AG10803 (cell line): ENCODE data around the gene ZNF276.

Source experiments
- DNase-seq: peaks from one replicate; pipeline ENCODE4 v3.0.0; 2010; ENCODE audit warnings: low read depth
- H3K4me3 ChIP-seq: 2 replicates; pipeline ENCODE4 v1.5.1; 2011; ENCODE audit warnings: mild to moderate bottlenecking, low read length, control low read depth
- TF ChIP-seq, protein P1 (sequence below): conservative IDR thresholded peaks from 2 replicates; pipeline ENCODE4 v1.5.1; 2011; ENCODE audit warnings: mild to moderate bottlenecking, low read length, control low read depth, inconsistent platforms

ZNF276 gene

DNA sequence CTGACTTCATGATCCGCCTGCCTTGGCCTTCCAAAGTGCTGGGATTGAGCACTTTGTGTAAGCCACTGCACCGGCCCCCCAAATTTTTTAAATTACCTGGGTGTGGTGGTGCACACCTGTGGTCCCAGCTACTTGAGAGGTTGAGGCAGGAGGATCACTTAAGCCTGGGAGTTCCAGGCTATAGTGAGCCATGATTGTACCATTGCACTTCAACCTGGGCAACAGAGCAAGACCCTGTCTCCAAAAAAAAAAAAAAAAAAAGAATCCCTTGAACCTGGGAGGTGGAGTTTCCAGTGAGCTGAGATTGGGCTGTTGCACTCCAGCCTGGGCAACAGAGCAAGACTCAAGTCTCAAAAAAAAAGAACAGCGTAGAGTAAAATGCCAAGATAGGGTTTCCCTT is 15.2 kb downstream of the ZNF276 start:
- DNase-seq, result no peak
- TF ChIP-seq, protein P1, sequence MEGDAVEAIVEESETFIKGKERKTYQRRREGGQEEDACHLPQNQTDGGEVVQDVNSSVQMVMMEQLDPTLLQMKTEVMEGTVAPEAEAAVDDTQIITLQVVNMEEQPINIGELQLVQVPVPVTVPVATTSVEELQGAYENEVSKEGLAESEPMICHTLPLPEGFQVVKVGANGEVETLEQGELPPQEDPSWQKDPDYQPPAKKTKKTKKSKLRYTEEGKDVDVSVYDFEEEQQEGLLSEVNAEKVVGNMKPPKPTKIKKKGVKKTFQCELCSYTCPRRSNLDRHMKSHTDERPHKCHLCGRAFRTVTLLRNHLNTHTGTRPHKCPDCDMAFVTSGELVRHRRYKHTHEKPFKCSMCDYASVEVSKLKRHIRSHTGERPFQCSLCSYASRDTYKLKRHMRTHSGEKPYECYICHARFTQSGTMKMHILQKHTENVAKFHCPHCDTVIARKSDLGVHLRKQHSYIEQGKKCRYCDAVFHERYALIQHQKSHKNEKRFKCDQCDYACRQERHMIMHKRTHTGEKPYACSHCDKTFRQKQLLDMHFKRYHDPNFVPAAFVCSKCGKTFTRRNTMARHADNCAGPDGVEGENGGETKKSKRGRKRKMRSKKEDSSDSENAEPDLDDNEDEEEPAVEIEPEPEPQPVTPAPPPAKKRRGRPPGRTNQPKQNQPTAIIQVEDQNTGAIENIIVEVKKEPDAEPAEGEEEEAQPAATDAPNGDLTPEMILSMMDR, result no peak
- H3K4me3 ChIP-seq, result no peak overlapping the region

DNA sequence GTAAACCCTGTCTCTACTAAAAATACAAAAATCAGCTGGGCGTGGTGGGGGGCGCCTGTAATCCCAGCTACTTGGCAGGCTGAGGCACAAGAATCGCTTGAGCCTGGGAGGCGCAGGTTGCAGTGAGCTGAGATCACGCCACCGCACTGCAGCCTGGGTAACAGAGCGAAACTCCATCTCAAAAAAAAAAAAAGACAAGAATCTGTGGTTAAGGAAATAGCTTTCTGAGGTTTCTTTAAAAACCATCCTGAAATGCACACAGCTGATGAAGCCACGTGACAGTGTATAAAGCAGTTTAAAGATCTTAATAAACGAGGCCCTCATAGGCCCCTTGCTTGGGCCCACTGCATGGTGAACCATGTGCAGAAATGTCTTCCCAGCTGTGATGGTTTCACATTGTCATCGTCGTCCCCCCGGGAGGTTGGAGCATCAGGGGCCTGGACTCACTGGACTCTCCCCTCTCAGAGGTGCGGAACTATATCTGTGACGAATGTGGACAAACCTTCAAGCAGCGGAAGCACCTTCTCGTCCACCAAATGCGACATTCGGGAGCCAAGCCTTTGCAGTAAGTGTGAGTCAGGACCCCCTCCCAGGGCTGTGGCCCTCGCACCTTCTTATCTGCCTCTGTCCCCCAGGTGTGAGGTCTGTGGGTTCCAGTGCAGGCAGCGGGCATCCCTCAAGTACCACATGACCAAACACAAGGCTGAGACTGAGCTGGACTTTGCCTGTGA is 16.2 kb downstream of the ZNF276 start:
- no peak overlapping the region for H3K4me3 ChIP-seq
- DNase-seq, result no peak
- TF ChIP-seq, protein P1, result no peak

DNA sequence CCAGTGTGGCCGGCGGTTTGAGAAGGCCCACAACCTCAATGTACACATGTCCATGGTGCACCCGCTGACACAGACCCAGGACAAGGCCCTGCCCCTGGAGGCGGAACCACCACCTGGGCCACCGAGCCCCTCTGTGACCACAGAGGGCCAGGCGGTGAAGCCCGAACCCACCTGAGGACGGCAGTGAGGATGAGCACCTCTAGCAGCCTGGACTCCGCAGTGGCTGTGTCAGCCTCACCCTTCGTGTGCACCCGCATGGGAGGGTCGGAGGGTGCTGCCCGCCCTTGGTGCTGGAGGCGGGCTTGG is 16.7 kb downstream of the ZNF276 start:
- no peak for DNase-seq
- no peak overlapping the region for H3K4me3 ChIP-seq
- TF ChIP-seq, protein P1, result no peak

DNA sequence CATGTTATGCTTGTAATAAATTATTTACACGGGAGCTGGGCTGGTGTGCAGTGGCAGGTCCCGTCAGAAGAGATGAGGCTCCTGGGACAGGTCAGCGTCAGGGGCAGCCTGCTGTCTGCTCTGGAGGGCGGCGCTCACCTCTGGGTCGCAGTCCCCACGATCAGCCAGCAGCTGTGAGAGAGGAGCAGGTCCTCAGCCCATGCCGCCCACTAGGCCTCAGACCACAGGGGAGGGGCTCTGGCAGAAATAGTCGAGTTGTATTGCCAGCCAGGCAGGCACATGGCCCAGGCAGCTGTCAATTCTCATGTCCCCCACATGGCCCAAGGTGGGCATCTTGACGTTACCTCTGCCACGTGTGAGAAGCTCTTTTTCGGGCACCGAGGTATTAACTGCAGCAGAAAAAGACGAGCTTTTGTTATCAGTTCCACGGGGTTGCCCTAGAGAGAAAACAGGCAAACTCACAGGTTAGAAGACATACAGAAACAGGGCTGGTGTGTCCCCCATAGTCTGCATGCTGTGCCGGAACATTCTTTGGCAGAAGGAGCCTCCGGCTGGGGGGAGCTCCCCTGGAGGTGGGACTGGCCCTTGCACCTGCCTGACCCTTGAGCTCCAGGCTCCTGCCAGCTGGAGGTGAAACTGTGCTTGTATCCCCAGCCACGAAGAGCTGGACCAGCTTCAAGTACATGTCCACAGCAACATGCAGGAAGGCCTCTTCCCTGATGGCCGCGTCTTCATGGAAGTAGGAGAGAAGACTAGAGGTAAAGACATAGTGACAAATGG is 17.4 kb downstream of the ZNF276 start:
- TF ChIP-seq, protein P1, result no peak
- DNase-seq, result no peak
- H3K4me3 ChIP-seq, result no peak overlapping the region

DNA sequence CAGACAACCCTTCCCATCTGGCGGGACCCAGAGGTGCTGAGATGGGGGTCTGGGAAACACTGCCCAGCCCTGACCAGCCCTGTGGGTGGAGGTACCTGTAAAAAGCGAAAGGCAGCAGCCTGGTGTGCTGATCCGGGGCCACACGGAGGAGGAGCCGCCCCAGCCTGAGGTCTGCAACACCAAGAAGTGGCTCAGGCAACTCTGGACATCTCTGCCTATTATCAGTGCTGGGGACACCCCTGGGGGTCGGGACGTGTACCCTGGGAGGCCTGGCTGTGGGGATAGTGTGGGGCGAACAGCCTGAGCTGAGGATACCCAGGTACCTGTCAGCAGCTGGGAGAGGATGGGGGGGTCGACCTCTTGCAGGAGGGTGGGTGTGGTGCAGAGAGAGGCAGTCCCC is 18.0 kb downstream of the ZNF276 start:
- TF ChIP-seq, protein P1, result no peak
- no peak overlapping the region for H3K4me3 ChIP-seq

DNA sequence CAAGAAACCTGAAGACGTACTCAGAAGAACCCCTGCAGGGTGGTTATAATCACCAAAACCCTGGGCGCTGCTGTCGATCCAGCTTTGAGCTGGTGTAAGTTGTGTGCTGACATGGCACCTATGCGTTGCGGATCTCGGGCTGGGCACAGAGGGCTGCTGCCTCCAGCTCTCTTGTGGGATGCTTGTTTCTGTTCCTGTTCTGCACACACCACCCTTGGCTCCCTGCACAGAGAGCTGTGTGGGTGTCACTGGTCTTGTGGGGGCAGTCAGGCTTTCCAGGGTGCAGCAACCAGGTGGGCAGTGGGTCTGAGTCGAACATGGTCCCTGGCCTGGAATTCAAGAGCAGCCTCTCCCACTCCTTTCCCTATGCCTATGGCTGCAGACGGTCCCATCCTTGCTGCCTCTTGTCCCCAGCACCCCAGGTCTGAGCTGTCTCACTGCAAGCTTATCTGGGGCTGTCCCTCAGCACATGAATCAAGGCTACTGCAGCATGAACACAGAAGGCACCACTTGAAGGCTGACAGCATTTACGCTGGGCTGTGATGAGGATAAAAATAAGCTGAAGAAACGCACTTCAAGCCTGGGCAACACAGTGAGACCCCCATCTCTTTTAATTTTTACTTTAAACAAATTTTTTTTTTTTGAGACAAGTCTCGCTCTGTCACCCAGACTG is 20.1 kb downstream of the ZNF276 start:
- no peak overlapping the region for H3K4me3 ChIP-seq
- TF ChIP-seq, protein P1, result no peak
- DNase-seq, result no peak

More for the DNA sequence above, 18.0 kb downstream of the ZNF276 start:
- no peak for DNase-seq
